ENCODE measurements around the gene NUDT22.
"Not testable (repeated sequence)": the region's sequence is repeated elsewhere in the genome, so short reads cannot be mapped to it uniquely, and the experiment has no call there.

Gene NUDT22

DNA sequence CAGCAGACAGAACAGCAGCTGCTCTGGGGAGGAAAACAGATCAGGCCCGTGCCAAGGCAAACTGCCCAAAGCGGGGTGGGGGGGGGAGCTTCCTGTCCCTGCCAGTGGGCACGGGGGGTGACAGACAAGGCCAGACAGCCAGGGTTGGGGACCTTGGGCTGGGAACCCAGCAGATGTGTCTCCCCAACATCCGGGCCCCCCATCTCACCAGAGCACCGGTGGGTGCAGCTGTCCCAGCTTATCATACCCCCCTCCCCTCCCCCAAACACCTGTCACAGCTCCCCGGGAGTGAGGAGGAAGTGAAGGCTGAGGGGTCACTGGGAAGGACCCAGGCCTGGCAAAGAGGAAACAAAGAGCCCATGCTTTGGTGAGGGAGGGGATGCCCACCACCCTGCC, 19.3 kb downstream of the NUDT22 start:
- DNase-seq = peak in 1 of 2 donors; percentile 91

DNA sequence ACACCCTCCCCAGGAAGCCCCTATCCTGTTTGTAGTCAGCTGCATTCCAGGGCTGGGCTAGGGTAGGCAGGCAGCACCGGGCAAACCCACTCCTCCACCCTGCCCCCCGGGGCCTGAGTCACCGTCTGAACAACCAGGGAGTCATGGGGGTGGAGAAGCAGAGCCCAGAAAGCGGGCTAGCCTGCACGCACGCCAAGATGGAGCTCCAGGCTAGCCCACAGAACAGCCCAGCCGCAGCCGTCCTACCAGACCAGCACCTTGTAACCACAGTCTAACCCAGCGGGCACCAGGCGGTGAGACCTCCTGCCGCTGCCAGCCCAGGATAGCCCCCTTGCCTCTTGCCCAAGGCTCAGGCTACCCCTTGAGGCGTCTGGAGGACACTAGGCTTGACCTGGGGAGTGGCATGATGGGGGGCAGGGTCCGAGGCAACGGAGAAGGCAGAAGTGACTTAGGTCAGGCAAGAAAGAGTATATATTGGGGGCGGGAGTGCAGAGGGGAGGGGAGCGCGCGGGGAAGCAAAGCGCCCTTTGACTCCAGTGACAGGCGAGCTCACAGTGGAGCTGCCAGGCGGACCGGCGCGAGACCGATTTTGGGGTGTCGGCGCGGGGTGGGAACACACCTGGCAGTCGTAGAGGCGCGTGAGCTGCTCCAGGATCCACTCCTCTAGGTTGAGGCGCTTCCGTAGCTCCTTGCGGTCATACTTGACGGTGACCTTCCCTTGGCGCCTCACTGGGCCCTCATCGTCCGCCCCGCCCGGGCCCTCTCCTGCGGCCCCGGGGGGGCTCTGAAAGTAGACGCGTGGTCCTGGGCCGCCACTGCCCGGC, 19.9 kb downstream of the NUDT22 start:
- peak; percentile 49 to 91 for DNase-seq

GRCh38 chr11:64246621-64246870, 20.5 kb downstream of the NUDT22 start:
- not testable (repeated sequence) for DNase-seq

DNA sequence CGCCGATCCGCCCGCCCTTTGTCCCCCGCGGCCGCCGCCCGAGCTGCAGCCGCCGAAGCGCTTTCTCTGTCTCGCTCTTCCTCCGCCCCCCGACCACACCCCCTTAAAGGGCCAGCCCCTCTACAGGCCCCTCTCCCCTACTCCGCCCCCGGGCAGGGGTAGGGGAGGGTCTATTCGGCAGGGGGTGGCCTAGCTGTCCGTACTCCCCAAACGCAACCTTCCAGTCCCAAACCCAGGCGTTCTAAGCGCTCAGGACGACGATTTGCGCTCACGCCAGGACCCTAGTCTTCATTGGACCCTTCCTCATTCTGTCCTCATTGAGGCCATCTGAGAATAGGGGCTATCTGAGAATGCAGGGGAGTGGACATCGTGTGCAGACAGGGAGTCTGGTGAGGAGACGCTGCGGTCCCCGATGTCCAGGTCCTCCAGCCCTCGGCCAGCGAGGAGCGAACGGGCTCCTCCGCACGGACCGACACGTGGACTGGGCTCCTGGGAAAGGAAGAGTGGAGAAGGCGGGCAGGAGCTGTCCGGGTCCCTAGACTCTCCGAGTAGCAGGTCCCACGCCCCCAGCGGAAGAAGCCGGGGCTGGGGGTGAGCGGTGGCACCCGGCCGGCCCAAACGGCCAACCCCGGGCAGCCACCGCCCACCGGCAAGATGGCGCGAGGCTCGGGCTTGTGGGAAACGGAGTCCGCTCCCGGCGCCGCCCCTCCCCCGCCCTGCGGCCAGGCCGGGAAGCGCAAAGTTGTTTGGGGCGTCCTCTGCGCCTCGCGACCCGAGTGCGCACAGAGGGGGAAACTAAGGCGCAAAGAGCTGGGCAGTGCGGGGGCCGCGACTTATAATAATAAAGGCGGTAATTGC, 21.0 kb downstream of the NUDT22 start, which contains the start of gene PPP1R14B:
Gene PPP1R14B, minus strand, starts transcription at position 73 of the 858 bp plus-strand sequence. CDS start 270 bp downstream, outside the sequence.
- DNase-seq = peak; percentile 54 to 66

GRCh38 chr11:64247729-64248531, 21.9 kb downstream of the NUDT22 start:
- DNase-seq = no peak

DNA sequence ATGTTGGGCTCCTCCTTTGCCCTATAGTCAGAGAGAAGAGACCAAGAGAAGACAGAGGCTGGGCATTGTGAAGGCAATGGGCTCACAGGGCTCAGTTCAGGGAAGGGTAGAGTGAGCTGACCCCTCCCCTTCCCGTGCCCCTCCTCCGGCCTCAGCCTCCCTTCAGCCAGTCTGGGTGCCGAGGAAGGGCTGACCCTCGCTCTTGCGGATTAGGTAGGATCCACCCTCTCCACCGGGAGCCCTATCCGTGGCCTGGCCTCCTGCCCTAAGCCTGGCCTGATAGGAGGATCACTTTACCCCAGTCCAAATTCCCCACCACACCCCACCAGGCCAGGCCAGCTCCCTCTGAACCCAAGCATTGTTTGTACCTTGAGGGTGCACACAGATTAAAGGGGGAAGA, 22.5 kb downstream of the NUDT22 start:
- DNase-seq = no peak

DNA sequence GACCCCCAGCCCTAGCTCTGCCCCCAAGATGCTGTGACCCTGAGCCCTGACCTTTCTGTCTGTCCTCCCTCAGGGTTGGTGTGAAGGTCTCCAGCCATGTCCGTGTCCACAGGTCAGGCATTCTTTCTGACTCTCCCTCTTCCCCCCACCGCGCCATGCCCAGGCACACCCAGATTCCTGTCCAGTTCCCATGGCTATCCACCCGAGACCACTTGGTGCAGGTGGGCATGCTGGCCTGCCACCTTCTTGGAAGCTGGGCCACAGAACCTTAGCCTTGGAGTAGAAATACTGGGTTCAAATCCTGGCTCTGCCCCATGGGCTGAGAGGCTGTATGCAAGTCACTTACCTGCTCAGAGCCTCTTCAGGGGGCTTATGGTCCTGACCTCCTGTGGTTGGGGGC, 23.0 kb downstream of the NUDT22 start:
- no peak for DNase-seq

DNA sequence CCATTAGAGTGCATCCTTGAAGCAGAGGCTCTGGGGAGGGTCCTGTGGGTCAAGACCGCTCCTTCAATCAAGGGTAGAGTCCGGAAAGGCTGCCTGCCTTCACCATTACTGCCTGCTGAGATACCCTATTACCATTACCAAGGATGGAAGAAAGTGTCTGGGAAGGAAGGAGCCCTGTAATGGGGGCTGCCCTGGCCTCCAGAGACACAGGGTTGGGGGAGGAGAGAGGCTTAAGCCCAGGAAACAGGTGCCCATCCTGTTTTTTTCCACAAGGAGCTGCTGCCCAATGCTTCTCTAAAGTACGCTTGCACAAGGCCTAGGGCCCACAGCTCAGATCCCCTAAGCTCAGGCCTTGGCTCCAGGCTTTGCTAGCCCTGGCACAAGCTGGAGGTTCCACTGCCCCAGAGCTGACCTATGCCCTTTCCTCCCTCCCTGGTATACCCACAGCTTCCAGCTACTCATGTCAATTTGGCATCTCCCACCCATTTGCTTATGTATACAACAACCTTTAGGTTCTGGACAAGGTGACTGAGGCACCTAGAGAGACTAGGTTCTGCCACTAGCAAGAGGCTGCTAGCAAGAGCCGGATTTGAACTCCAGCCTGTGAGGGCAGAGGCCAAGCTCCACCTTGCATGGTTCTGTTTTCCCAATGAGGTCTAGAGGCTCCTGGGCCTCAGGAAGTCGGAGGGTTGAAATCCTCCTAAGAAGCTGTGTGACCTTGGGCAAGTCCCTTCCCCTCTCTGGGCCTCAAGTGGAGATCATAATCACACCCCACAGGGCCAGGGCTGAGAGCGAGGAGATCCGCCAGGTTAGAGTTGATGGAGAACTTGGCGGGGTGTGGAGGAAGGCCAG, 23.7 kb downstream of the NUDT22 start:
- no peak for DNase-seq

DNA sequence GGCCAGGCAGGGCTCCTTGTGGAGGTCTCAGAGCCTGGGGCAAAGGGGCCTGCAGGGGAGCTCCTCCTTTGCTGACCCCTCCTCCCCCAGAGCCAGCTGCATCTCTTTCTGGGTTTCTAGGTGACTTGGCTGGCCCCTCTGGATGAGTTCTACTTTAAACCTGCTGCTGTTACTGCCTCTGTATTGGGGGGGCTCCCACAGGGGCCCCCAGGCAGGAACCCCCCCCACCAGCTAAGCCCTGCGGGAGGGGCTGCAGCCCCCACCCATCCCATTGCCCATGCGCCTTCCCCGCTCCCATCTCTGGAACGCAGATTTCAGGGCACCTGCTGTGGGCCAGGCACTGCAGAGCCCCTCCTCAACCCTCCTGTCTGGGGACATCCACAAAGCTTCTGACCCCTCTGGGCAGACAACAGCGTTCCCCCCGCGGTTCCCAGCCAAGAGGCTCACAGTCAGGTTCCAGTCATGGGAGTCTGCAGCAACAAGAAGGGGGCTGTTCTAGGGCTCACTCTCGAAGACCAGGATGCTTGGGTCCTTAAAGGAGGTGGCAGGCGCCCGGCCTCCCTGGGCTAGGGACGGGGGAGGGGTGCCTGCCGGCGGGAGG, 24.4 kb downstream of the NUDT22 start:
- no peak for DNase-seq

DNA sequence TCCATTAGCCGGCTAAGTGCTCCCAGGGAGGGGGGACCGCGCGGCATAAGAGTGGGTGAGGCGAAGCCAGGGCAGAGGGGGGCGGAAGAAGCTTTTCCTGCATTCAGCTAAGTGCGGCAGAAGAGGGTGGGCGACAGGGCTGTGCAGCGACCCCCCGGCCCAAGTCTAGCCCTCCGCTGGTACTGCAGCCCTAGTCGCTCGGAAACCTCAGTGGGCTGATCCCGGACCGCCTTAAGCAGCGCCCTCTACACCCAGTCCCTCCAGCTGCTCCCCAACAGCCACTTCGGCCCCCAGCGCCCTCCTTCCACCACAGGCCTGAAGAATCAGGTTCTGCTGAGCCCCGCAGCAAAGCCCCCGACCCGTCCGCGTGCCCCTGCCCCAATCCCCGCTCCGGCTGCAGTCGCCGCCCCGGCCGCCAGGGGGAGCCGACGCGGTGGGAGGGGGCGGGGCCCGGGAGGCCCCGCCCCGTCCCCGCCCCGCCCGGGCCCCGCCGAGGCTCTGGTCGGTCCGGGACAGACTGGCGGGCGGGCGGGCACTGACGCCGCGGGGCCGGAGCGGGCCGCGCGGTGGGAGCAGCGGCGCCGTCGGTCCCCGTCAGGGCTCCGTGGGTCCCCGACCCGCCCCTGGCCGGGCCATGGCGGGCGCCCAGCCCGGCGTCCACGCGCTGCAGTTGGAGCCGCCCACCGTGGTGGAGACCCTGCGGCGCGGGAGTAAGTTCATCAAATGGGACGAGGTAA, 25.1 kb downstream of the NUDT22 start, which contains the start of gene PLCB3:
Gene PLCB3, plus strand, starts transcription at position 515 of the 737 bp plus-strand sequence. Its CDS starts 120 bp downstream, at position 635.
- DNase-seq = peak in 1 of 2 donors; percentile 53

GRCh38 chr11:64251753-64252002, 25.6 kb downstream of the NUDT22 start:
- no peak for DNase-seq

DNA sequence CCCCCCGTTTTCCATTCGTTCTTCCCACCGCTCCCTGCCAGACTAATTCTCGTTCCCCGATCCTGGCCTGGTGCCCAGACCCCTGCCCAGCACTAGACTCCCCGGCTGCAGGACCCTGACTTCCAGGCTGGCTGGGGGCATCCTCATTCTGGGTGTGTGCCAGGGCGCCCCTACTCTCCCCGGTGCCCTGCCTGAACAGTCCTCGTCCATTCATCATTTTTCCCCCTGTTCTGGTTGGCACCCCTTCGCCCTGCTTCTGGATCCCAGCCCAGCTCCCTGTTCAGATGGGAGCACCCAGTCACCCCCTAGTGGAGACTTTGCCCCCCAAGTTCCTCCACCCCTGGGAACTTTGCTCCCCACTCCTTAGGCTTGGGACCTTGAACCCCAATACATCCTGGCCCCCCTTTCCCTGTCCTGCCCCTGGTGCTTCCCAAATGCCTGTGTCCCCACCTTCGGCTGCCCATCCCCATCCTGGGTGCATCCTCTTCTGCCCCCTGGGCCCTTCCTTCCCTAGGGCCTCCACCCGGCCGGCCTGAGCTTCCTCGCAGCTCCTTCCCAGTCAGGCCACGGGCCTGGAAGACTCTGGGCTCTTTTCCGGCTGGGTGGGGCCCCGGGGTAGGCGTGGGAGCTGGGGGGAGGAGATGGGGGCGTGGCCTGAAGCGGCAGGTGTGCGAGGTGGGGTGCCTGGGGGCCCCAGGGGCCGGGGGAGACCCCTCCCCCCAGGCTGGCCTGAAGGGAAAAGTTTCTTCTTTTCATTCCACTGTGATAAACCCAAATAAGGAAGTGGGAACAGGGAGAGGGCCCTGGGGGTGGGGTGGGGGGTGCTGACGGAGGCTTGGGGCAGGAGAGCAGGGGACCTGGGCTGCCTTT, 26.2 kb downstream of the NUDT22 start:
- DNase-seq = no peak

DNA sequence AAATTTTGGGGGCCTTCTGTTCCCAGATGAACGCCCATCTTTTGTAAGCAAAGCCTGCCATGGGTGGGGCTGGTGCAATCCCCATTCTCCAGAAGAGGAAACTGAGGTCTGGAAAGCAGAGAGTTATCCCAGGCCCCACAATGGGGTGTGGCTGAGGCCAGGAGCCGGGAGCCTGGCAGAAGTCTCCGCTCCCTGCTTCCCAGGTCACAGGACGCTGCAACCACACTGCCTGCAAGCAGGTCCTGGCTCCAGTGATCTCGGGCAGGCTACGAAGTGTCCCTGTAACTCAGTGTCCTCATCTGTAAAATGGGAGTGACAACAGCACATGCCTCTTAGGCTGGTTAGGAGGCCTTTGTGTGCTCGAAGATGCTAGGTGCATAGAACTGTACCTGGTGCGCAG, 27.0 kb downstream of the NUDT22 start:
- no peak for DNase-seq

DNA sequence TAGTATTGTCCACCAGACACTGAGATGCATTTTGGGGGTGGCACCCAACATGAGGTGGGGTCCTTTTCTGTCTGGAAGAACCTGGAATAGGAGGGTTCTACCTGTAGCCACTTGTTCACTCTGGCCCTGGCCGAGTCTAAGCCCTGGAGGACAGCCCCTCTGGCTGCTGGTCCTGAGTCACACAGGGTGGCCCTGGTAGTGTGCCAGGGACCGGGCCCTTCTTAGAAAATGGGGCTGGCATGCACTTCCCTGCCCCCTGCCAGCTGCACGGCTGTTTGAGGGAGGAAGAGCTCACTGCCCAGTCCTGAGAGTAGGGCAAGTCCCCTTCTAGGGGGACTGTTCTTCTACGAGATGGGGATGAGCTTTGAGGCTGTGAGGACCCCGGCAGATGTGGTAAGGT, 27.4 kb downstream of the NUDT22 start:
- no peak for DNase-seq

GRCh38 chr11:64254326-64254725, 28.3 kb downstream of the NUDT22 start:
- DNase-seq = no peak

DNA sequence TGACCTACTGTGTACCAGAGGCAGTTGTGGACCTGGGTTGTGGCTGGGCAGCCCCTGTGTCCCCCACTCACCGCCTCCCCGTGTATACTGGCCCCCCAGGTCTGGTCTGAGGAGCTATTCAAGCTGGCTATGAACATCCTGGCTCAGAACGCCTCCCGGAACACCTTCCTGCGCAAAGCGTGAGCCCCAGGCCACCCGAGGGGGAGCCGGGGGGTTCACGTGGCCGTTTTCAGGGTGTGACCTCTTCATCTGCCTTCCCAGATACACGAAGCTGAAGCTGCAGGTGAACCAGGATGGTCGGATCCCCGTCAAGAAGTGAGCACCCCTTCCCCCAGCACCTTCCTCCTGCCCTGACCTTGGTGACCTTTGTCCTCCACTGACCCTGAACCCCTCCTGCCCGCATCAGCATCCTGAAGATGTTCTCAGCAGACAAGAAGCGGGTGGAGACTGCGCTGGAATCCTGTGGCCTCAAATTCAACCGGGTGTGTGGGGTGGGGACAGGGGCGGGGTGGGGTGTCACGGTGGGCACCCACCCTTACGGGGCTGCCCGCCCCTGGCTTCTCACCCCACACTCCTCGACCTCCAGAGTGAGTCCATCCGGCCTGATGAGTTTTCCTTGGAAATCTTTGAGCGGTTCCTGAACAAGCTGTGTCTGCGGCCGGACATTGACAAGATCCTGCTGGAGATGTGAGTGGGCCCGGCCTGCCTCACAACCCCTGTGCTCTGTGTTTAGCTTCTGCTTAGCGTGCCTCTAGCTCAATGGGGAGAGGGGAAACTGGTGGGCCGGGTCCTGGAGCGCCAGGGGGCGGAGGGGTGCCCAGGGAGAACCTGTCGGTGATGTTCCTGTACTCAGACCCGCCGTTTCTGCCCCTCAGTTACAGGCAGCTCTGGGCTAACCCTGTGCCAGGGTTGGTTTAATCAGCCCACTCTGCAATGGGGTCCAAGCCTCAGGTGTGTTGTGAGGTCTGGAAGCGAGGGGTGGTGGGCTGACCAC, 29.4 kb downstream of the NUDT22 start:
- DNase-seq = no peak

GRCh38 chr11:64256300-64256699, 30.2 kb downstream of the NUDT22 start:
- DNase-seq = no peak

DNA sequence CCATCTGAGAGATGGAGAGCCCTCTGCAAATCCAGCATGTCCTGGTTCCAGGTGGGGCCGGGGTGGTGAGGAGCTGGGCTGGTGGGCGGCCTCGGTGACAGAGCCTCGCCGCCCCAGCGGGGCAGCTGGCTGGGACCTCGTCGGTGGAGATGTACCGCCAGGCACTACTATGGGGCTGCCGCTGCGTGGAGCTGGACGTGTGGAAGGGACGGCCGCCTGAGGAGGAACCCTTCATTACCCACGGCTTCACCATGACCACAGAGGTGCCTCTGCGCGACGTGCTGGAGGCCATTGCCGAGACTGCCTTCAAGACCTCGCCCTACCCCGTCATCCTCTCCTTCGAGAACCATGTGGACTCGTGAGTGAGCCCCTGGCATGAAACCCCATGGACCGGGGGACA, 32.3 kb downstream of the NUDT22 start:
- DNase-seq = no peak

DNA sequence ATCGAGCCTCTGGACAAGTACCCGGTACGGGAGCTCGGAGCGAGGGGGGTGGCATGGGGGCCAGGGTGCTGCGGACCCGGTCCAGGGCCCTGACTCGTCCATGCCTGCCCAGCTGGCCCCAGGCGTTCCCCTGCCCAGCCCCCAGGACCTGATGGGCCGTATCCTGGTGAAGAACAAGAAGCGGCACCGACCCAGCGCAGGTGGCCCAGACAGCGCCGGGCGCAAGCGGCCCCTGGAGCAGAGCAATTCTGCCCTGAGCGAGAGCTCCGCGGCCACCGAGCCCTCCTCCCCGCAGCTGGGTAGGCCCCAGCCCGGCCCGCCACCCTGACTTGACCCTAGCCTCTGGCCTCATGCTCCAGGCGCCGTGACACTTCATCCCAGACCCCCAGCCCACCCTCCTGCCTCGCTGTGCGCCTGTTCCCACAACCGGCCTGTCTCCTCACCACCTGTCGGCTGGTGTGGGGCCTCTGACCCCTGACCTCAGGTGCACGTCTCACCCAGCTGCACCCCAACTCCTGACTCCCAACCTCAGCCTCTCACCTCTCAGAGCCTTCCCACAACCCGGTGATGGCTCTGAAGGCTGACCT, 33.0 kb downstream of the NUDT22 start:
- DNase-seq = no peak
